Fibroblast of lung (primary cell): ENCODE measurements around the gene CPSF7. TPM values are rescaled to one million over a fixed set of nuclear protein-coding genes. Genes with fewer than 3 reads are reported as not detected.
A peak's percentile ranks its signal among the peaks of the same experiment; 100 is the strongest.

Experiments
- DNase-seq, 2 donors: peaks; one replicate each; pipeline versions ENCODE4 v3.0.0 to v3.0.0-alpha.2; 2010; ENCODE audit warnings: low read depth in 2 of 2
- H2AFZ ChIP-seq: 2 replicates; pipeline ENCODE4 v1.5.1; 2012; ENCODE audit warnings: low read length, control low read depth, inconsistent platforms
- H3K27ac ChIP-seq: 2 replicates; pipeline ENCODE4 v1.5.1; 2011; ENCODE audit warnings: low read length, control low read depth; ENCODE audit not compliant: insufficient read depth
- H3K27me3 ChIP-seq: 2 replicates; pipeline ENCODE4 v1.5.1; 2011; ENCODE audit warnings: mild to moderate bottlenecking, low read length; ENCODE audit not compliant: control insufficient read depth, insufficient read depth
- H3K36me3 ChIP-seq: 2 replicates; pipeline ENCODE4 v1.5.1; 2011; ENCODE audit warnings: low read length; ENCODE audit not compliant: control insufficient read depth, insufficient read depth
- H3K4me1 ChIP-seq: 2 replicates; pipeline ENCODE4 v1.5.1; 2011; ENCODE audit warnings: low read length; ENCODE audit not compliant: control insufficient read depth, insufficient read depth; ENCODE audit errors: extremely low read depth
- H3K4me2 ChIP-seq: 2 replicates; pipeline ENCODE4 v1.5.1; 2011; ENCODE audit warnings: low read length, control low read depth; ENCODE audit not compliant: insufficient read depth; ENCODE audit errors: extremely low read depth
- H3K4me3 ChIP-seq, 4 experiments: fragments of 200-600 bp in 1 of 4; sonication (generic) in 1 of 4; replicated peaks in 1 of 4; 2 replicates each; pipeline ENCODE4 v1.5.1; 2011 to 2016; ENCODE audit warnings: low read length in 4 of 4, low read depth in 3 of 4, mild to moderate bottlenecking in 3 of 4, control low read depth in 2 of 4, inconsistent platforms in 1 of 4, mixed read lengths in 1 of 4; ENCODE audit not compliant: insufficient read depth in 1 of 4; ENCODE audit errors: control extremely low read depth in 1 of 4
- H3K79me2 ChIP-seq: 2 replicates; pipeline ENCODE4 v1.5.1; 2012; ENCODE audit warnings: mild to moderate bottlenecking, low read length, inconsistent platforms; ENCODE audit not compliant: control insufficient read depth, insufficient read depth
- H3K9ac ChIP-seq: 2 replicates; pipeline ENCODE4 v1.5.1; 2011; ENCODE audit warnings: mild to moderate bottlenecking, low read length, control low read depth; ENCODE audit not compliant: insufficient read depth
- H3K9me3 ChIP-seq: 2 replicates; pipeline ENCODE4 v1.5.1; 2012; ENCODE audit warnings: low read depth, low read length; ENCODE audit not compliant: control insufficient read depth, insufficient read depth
- H4K20me1 ChIP-seq: 2 replicates; pipeline ENCODE4 v1.5.1; 2011; ENCODE audit warnings: low read length; ENCODE audit not compliant: control insufficient read depth, insufficient read depth; ENCODE audit errors: extremely low read depth
- CTCF ChIP-seq, 2 donors: IDR thresholded peaks in 1 of 2; conservative IDR thresholded peaks in 1 of 2; 1 replicate in 1 of 2; 2 replicates in 1 of 2; pipeline ENCODE4 v1.5.1; 2011 to 2012; ENCODE audit warnings: low read length in 2 of 2, control low read depth in 1 of 2, inconsistent platforms in 1 of 2, low read depth in 1 of 2, mild to moderate bottlenecking in 1 of 2
- EZH2 ChIP-seq: IDR thresholded peaks from 2 replicates; pipeline ENCODE4 v1.5.1; 2012; ENCODE audit warnings: low read length, control low read depth, mild to moderate bottlenecking; ENCODE audit errors: missing control alignments
- polyA plus RNA-seq, 2 donors: library from polyadenylated mRNA; depleted of rRNA in 1 of 2; stranded (reverse) in 1 of 2; unstranded in 1 of 2; fragments of >200 nt; gene quantifications; 2 replicates each; pipeline ENCODE4 v1.2.1, GENCODE V29; 2011 to 2012; ENCODE audit warnings: missing spikeins in 1 of 2
- total RNA-seq: library from RNA; depleted of rRNA; stranded (reverse); fragments of >200 nt; gene quantifications from 2 replicates; pipeline ENCODE4 v1.2.1, GENCODE V29; 2014

Gene CPSF7
- total and polyA plus RNA-seq, 2 donors (not counting 1 experiment from before 2014, with no cell fraction given), result 18.0 to 38.1 TPM

DNA sequence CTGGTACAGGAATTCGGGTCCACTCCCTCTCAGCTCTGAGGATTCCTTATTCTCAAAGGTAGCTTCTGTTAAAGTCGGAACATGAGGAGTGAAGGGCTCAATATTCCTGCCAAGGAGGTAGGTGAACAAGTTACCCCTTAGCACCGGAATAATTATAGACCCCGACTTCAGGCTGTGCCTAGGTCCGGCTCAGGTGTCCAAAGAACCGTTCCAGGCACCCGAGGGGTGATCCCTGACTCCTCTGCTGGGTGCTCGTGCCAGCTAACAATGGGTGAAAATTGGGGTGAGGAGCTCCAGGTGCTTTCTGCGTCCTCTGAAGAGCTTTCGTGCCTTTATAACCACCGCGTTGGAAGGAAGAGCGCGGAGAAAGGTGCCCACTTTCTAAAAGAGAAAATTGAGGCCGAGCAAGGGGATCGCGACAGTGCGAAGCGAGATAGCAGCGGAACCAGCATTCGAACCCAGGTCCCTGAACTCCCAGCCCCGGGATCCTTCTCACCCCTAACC is 68.5 kb downstream of the CPSF7 start:
- no peak for TF ChIP-seq EZH2
- no peak for TF ChIP-seq CTCF (conservative IDR thresholded peaks at IDR 0.05 in 1 of 2, IDR thresholded peaks at IDR 0.05 in 1 of 2; ENCODE audit: low read depth in 1 of 2, low read length in 2 of 2)
- H3K4me1 ChIP-seq, result peaks cover 7% of the 10 kb centered on the region
- peaks cover 26% of the 10 kb centered on the region for H3K79me2 ChIP-seq
- DNase-seq, result no peak
- H3K36me3 ChIP-seq, result peaks cover 7% of the 10 kb centered on the region
- peak overlapping the region; percentile 51 for H2AFZ ChIP-seq
- no peaks in the 10 kb centered on the region for H3K27me3 ChIP-seq
- H3K9me3 ChIP-seq, result no peaks in the 10 kb centered on the region
- peak overlapping the region; percentile 84 to 99 (median 98) for H3K4me3 ChIP-seq
- peak overlapping the region; percentile 94 for H3K9ac ChIP-seq
- peak overlapping the region; percentile 99 for H3K27ac ChIP-seq
- peak overlapping the region; percentile 92 for H3K4me2 ChIP-seq
- H4K20me1 ChIP-seq, result no peaks in the 10 kb centered on the region

GRCh38 chr11:61359516-61359915 is 70.3 kb downstream of the CPSF7 start:
- no peak overlapping the region for H3K27ac ChIP-seq
- H2AFZ ChIP-seq, result no peak overlapping the region
- H3K4me1 ChIP-seq, result peaks cover 4% of the 10 kb centered on the region
- no peak overlapping the region for H3K9ac ChIP-seq
- no peak for TF ChIP-seq CTCF (conservative IDR thresholded peaks at IDR 0.05 in 1 of 2, IDR thresholded peaks at IDR 0.05 in 1 of 2; ENCODE audit: low read depth in 1 of 2, low read length in 2 of 2)
- no peak for TF ChIP-seq EZH2
- peaks cover 5% of the 10 kb centered on the region for H3K36me3 ChIP-seq
- H3K4me3 ChIP-seq, result no peak overlapping the region
- H3K79me2 ChIP-seq, result peaks cover 26% of the 10 kb centered on the region
- H4K20me1 ChIP-seq, result no peaks in the 10 kb centered on the region
- no peak overlapping the region for H3K4me2 ChIP-seq
- DNase-seq, result no peak
- H3K9me3 ChIP-seq, result no peaks in the 10 kb centered on the region
- no peaks in the 10 kb centered on the region for H3K27me3 ChIP-seq

- no peak for TF ChIP-seq EZH2
- TF ChIP-seq CTCF (conservative IDR thresholded peaks at IDR 0.05 in 1 of 2, IDR thresholded peaks at IDR 0.05 in 1 of 2; ENCODE audit: low read depth in 1 of 2, low read length in 2 of 2), result no peak
- no peak overlapping the region for H3K9ac ChIP-seq
- H3K9me3 ChIP-seq, result no peaks in the 10 kb centered on the region
- H3K36me3 ChIP-seq, result peaks cover 3% of the 10 kb centered on the region
- H2AFZ ChIP-seq, result no peak overlapping the region
- H3K4me2 ChIP-seq, result no peak overlapping the region
- H3K4me1 ChIP-seq, result peaks cover 4% of the 10 kb centered on the region
- H3K27me3 ChIP-seq, result no peaks in the 10 kb centered on the region
- H3K79me2 ChIP-seq, result peaks cover 18% of the 10 kb centered on the region
- no peak overlapping the region for H3K27ac ChIP-seq
- no peaks in the 10 kb centered on the region for H4K20me1 ChIP-seq
- DNase-seq, result no peak
- H3K4me3 ChIP-seq, result no peak overlapping the region
Observed at GRCh38 chr11:61358566-61358965, 71.2 kb downstream of the CPSF7 start.
